T-helper 1 cell (primary cell): Measurements from ENCODE around the gene TPST1.
"Not testable (repeated sequence)": the region's sequence is repeated elsewhere in the genome, so short reads cannot be mapped to it uniquely, and the experiment has no call there.

Experiments
- DNase-seq, 5 donors: peaks; one replicate each; pipeline ENCODE4 v3.0.0-alpha.2; 2012 to 2020

Gene TPST1

GRCh38 chr7:66385191-66385905 lies 180.2 kb downstream of the TPST1 start:
- not testable (repeated sequence) for DNase-seq

- DNase-seq = not testable (repeated sequence)
These were observed 190.0 kb downstream of the TPST1 start for GRCh38 chr7:66395128-66395571.

GRCh38 chr7:66396052-66396451 lies 190.9 kb downstream of the TPST1 start:
- DNase-seq = not testable (repeated sequence)

- not testable (repeated sequence) for DNase-seq
These were observed 193.7 kb downstream of the TPST1 start for GRCh38 chr7:66398841-66399240.

- DNase-seq = no peak
These were observed 194.4 kb downstream of the TPST1 start for GRCh38 chr7:66399566-66399965.

- no peak for DNase-seq
These were observed 195.3 kb downstream of the TPST1 start for GRCh38 chr7:66400400-66400799.

- DNase-seq = not testable (repeated sequence)
These were observed 196.0 kb downstream of the TPST1 start for GRCh38 chr7:66401126-66401525.

GRCh38 chr7:66401932-66402331 lies 196.8 kb downstream of the TPST1 start:
- not testable (repeated sequence) for DNase-seq

- DNase-seq = no peak
These were observed 198.4 kb downstream of the TPST1 start for GRCh38 chr7:66403564-66403963.

GRCh38 chr7:66409493-66409892 lies 204.4 kb downstream of the TPST1 start:
- DNase-seq = no peak
